HG03039 (cell line): ENCODE results near the gene CCDC88C.
"Not testable (repeated sequence)": the region's sequence is repeated elsewhere in the genome, so short reads cannot be mapped to it uniquely, and the experiment has no call there.

Experiments
- ATAC-seq: cut with Tn5 transposase; IDR thresholded peaks from one replicate; pipeline ENCODE4 v1.9.1; 2021; ENCODE audit warnings: mild to moderate bottlenecking, moderate library complexity; ENCODE audit not compliant: unreplicated experiment

Gene CCDC88C

GRCh38 chr14:91274796-91275195, 142.8 kb downstream of the CCDC88C start:
- no peak for ATAC-seq

GRCh38 chr14:91273885-91274273, 143.7 kb downstream of the CCDC88C start:
- ATAC-seq = no peak

- ATAC-seq = no peak
These were observed 144.2 kb downstream of the CCDC88C start for GRCh38 chr14:91273273-91273884.

- ATAC-seq = no peak
These were observed 145.0 kb downstream of the CCDC88C start for GRCh38 chr14:91272341-91273272.

GRCh38 chr14:91271639-91272038, 146.0 kb downstream of the CCDC88C start:
- no peak for ATAC-seq

GRCh38 chr14:91270619-91271018, 147.0 kb downstream of the CCDC88C start:
- no peak for ATAC-seq

- ATAC-seq = no peak
These were observed 147.4 kb downstream of the CCDC88C start for GRCh38 chr14:91270188-91270587.

GRCh38 chr14:91269076-91269991, 148.3 kb downstream of the CCDC88C start:
- no peak for ATAC-seq

- ATAC-seq = no peak
These were observed 149.6 kb downstream of the CCDC88C start for GRCh38 chr14:91267965-91268437.

- ATAC-seq = not testable (repeated sequence)
These were observed 151.3 kb downstream of the CCDC88C start for GRCh38 chr14:91266276-91266675.

- no peak for ATAC-seq
These were observed 152.2 kb downstream of the CCDC88C start for GRCh38 chr14:91265404-91265803.

- no peak for ATAC-seq
These were observed 153.2 kb downstream of the CCDC88C start for GRCh38 chr14:91264151-91265150.

GRCh38 chr14:91263329-91263728, 154.3 kb downstream of the CCDC88C start:
- no peak for ATAC-seq

GRCh38 chr14:91261986-91262549, 155.6 kb downstream of the CCDC88C start:
- ATAC-seq = no peak

- ATAC-seq = no peak
These were observed 156.5 kb downstream of the CCDC88C start for GRCh38 chr14:91261115-91261514.

- ATAC-seq = no peak
These were observed 158.7 kb downstream of the CCDC88C start for GRCh38 chr14:91258876-91259275.

- no peak for ATAC-seq
These were observed 159.5 kb downstream of the CCDC88C start for GRCh38 chr14:91258011-91258618.

GRCh38 chr14:91257328-91258010, 160.2 kb downstream of the CCDC88C start:
- no peak for ATAC-seq
